ENCODE results near the gene CFAP141.
A peak's percentile ranks its signal among the peaks of the same experiment; 100 is the strongest.

CFAP141 gene

GRCh38 chr1:154206196-154206595, at the start of gene CFAP141:
TSS of gene CFAP141 (minus strand) at chr1:154206333. CDS start at chr1:154206307, 26 bp downstream.
- H3K27ac Mint-ChIP-seq: peak within 1 kb of the TSS in 2 of 3 experiments; percentile 26 to 75
- no peaks in the 10 kb centered on the region for H3K4me1 Mint-ChIP-seq
- no peaks in the 10 kb centered on the region for H3K9me3 Mint-ChIP-seq
- no peak within 1 kb of the TSS for H3K4me3 Mint-ChIP-seq
- H3K27me3 Mint-ChIP-seq (ENCODE audit: low read depth): no peaks in the 10 kb centered on the region
- TF ChIP-seq, protein P1, sequence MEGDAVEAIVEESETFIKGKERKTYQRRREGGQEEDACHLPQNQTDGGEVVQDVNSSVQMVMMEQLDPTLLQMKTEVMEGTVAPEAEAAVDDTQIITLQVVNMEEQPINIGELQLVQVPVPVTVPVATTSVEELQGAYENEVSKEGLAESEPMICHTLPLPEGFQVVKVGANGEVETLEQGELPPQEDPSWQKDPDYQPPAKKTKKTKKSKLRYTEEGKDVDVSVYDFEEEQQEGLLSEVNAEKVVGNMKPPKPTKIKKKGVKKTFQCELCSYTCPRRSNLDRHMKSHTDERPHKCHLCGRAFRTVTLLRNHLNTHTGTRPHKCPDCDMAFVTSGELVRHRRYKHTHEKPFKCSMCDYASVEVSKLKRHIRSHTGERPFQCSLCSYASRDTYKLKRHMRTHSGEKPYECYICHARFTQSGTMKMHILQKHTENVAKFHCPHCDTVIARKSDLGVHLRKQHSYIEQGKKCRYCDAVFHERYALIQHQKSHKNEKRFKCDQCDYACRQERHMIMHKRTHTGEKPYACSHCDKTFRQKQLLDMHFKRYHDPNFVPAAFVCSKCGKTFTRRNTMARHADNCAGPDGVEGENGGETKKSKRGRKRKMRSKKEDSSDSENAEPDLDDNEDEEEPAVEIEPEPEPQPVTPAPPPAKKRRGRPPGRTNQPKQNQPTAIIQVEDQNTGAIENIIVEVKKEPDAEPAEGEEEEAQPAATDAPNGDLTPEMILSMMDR (IDR thresholded peaks at IDR 0.05; ENCODE audit: unreplicated experiment in 3 of 3): no peak
- H3K36me3 Mint-ChIP-seq (ENCODE audit: low read depth): peaks cover 44% of the 10 kb centered on the region

GRCh38 chr1:154253671-154254070, 47.5 kb upstream of the CFAP141 start:
- peaks cover 81% of the 10 kb centered on the region for H3K36me3 Mint-ChIP-seq (ENCODE audit: low read depth)
- no peaks in the 10 kb centered on the region for H3K4me1 Mint-ChIP-seq
- no peaks in the 10 kb centered on the region for H3K27me3 Mint-ChIP-seq (ENCODE audit: low read depth)
- H3K9me3 Mint-ChIP-seq: no peaks in the 10 kb centered on the region
- H3K27ac Mint-ChIP-seq: no peak overlapping the region
- TF ChIP-seq, protein P1 (IDR thresholded peaks at IDR 0.05; ENCODE audit: unreplicated experiment in 3 of 3): no peak
- H3K4me3 Mint-ChIP-seq: no peak overlapping the region

DNA sequence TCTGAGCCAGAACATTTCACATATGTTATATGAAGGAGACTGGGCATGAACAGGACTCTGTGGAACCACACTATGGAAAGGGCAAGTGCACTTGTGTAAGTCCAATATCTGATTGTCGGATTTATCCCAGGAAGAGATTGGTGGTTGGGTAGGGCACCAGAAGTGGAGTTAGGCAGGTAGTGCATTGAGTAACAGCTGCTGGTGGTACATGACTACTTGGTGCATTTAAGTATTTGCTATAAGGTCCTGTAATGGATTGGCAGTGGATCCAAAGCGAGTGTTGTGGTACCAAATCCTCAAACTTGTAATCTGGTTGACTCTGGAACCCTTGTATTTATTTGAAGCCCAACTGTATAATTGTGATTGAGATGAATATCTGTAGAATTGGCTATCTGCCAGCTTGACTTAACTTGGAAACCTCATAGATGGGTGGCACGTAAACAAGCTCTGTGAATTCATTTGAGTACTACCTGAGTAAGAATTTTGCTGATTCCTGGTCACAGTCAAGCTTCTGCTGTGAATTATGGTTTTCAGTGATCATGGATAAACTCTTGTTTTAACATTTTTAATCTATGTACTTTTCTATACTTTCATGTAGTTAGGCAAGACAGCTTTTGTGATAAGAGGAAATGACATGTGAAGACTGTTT, 35.7 kb upstream of the CFAP141 start:
- Mint-ChIP-seq H3K27ac (no peak overlapping the region), H3K27me3 (ENCODE audit: low read depth) (no peaks in the 10 kb centered on the region), H3K9me3 (no peaks in the 10 kb centered on the region), H3K4me1 (no peaks in the 10 kb centered on the region), H3K4me3 (no peak overlapping the region), H3K36me3 (ENCODE audit: low read depth) (peaks cover 86% of the 10 kb centered on the region)
- TF ChIP-seq, protein P1 (IDR thresholded peaks at IDR 0.05; ENCODE audit: unreplicated experiment in 3 of 3): no peak

DNA sequence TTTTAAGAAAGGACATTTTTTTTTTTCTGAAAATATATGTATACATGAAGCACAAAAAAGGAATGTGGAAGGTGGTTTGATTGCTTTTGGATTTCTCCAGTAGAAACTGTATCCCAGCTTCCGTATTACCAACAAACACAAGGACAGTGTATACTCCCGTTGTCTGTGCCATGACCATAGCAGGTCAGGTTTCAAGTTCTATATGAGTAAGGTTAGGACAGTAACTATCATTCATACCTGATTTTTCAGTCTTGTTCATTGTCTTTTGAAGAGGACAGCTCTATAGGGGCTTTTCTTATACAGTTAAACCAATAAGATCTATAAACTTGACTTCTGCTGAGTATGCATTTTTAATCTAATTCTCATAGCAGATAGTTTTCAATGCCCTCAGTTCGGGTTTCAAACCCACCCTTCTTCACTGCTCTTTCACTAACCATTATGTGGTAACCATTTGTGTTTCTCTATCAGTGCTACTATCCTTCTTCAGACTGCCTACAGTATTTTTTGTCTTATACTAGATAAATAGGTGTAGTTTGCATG, 34.2 kb upstream of the CFAP141 start:
- TF ChIP-seq, protein P1 (IDR thresholded peaks at IDR 0.05; ENCODE audit: unreplicated experiment in 3 of 3): no peak
- no peak overlapping the region for H3K27ac Mint-ChIP-seq
- no peaks in the 10 kb centered on the region for H3K9me3 Mint-ChIP-seq
- H3K4me3 Mint-ChIP-seq: no peak overlapping the region
- peaks cover 89% of the 10 kb centered on the region for H3K36me3 Mint-ChIP-seq (ENCODE audit: low read depth)
- no peaks in the 10 kb centered on the region for H3K27me3 Mint-ChIP-seq (ENCODE audit: low read depth)
- H3K4me1 Mint-ChIP-seq: no peaks in the 10 kb centered on the region

DNA sequence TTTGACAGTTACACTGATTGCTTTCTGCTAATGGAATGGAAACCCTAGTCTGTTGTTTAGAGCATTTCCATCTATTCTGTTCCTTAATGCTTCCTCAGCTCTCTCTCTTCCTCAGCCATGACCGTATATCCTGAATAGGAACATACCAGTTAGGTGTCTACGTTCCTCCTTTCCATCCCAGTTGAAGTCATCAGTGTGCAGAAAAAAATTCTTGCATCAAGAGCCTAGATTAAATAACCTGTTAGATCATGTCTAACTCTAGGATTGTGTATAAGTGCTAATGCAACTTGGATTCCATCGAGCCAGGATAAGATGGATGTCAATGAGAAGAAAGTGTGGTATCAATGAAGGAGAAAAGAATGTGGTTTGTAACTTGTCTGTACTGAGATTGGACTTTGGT, 33.4 kb upstream of the CFAP141 start:
- no peak overlapping the region for H3K4me3 Mint-ChIP-seq
- no peaks in the 10 kb centered on the region for H3K9me3 Mint-ChIP-seq
- H3K27me3 Mint-ChIP-seq (ENCODE audit: low read depth): no peaks in the 10 kb centered on the region
- H3K27ac Mint-ChIP-seq: no peak overlapping the region
- H3K36me3 Mint-ChIP-seq (ENCODE audit: low read depth): peaks cover 88% of the 10 kb centered on the region
- TF ChIP-seq, protein P1 (IDR thresholded peaks at IDR 0.05; ENCODE audit: unreplicated experiment in 3 of 3): no peak
- H3K4me1 Mint-ChIP-seq: no peaks in the 10 kb centered on the region

Measured in nephron (organoid).